IMR-90 (cell line): ENCODE results near the gene REN.

ENCODE experiments used
- CEBPB ChIP-seq: IDR thresholded peaks from 2 replicates; pipeline ENCODE4 v1.6.1; 2012; ENCODE audit warnings: low read depth, low read length, improper control_type of control experiment
- CTCF ChIP-seq: conservative IDR thresholded peaks from 2 replicates; pipeline ENCODE4 v1.5.1; 2012; ENCODE audit warnings: mild to moderate bottlenecking, low read depth, low read length, improper control_type of control experiment
- ELK1 ChIP-seq: fragments of 150-350 bp; IDR thresholded peaks from 2 replicates; pipeline ENCODE4 v1.6.1; 2016; ENCODE audit warnings: low read depth, mild to moderate bottlenecking, low read length, moderate library complexity, borderline replicate concordance
- POLR2A ChIP-seq: IDR thresholded peaks from 2 replicates; pipeline ENCODE4 v1.6.1; 2012; ENCODE audit warnings: mild to moderate bottlenecking, low read depth, low read length
- RCOR1 ChIP-seq: IDR thresholded peaks from 2 replicates; pipeline ENCODE4 v1.6.1; 2012; ENCODE audit warnings: mild to moderate bottlenecking, low read length, improper control_type of control experiment; ENCODE audit not compliant: insufficient replicate concordance

GRCh38 chr1:204146309-204146708 lies 19.8 kb downstream of the REN start:
- TF ChIP-seq CEBPB (no peak), CTCF (no peak), ELK1 (no peak), POLR2A (no peak), RCOR1 (no peak)
